Measurements from ENCODE around the gene BABAM2. TPM values are rescaled to one million over a fixed set of nuclear protein-coding genes. Genes with fewer than 3 reads are reported as not detected.

The BABAM2 gene
- total RNA-seq, 2 experiments from 2014 or later = 19.7 to 33.2 TPM

DNA sequence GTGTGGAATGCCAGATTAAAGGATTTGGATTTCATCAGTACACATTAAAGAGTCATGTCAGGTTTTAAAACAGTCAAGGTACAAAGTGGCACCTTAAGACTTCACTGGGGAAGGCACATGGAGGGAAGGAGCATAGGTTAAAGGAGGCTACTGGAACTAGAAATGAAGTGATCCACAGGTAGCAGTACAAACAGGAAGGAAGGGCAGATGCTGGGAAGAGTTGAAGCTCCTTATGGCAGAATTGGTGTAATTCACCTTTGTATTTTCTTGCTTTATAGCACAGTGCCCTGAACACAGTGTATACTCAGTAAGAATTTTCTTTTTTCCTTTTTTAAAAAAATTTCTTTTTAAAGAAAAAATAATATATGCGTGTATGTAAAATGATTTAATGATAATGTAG is 177.1 kb downstream of the BABAM2 start:
- H3K4me2 ChIP-seq (ENCODE audit: low read length) = no peak overlapping the region
- ChIA-PET POLR2A (no interaction called here), CTCF (ENCODE audit: unreplicated experiment) (no interaction called here)
- no peaks in the 10 kb centered on the region for H3K36me3 ChIP-seq (ENCODE audit: insufficient read depth, low read length)
- BruUV-seq (replicated peaks) = no TSS peak
- H3K4me1 ChIP-seq (ENCODE audit: insufficient read depth, low read length, poor library complexity, severe bottlenecking) = no peaks in the 10 kb centered on the region
- intact Hi-C loops (cut with micrococcal nuclease; ENCODE audit: unreplicated experiment) = no loop called here
- TF ChIP-seq EZH2phosphoT487 (IDR thresholded peaks at IDR 0.05; ENCODE audit: borderline replicate concordance, low read depth, low read length) = no peak
- TF ChIP-seq, protein P1, sequence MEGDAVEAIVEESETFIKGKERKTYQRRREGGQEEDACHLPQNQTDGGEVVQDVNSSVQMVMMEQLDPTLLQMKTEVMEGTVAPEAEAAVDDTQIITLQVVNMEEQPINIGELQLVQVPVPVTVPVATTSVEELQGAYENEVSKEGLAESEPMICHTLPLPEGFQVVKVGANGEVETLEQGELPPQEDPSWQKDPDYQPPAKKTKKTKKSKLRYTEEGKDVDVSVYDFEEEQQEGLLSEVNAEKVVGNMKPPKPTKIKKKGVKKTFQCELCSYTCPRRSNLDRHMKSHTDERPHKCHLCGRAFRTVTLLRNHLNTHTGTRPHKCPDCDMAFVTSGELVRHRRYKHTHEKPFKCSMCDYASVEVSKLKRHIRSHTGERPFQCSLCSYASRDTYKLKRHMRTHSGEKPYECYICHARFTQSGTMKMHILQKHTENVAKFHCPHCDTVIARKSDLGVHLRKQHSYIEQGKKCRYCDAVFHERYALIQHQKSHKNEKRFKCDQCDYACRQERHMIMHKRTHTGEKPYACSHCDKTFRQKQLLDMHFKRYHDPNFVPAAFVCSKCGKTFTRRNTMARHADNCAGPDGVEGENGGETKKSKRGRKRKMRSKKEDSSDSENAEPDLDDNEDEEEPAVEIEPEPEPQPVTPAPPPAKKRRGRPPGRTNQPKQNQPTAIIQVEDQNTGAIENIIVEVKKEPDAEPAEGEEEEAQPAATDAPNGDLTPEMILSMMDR (conservative IDR thresholded peaks at IDR 0.05; ENCODE audit: low read length) = no peak
- no peak for DNase-seq (ENCODE audit: low spot score)
- no peak overlapping the region for H3K4me3 ChIP-seq (ENCODE audit: low read depth, low read length, poor library complexity, severe bottlenecking)
- H3K9me3 ChIP-seq (ENCODE audit: low read length) = no peaks in the 10 kb centered on the region
- no peaks in the 10 kb centered on the region for H4K20me1 ChIP-seq (ENCODE audit: insufficient read depth, low read length)
- H3K27ac ChIP-seq (ENCODE audit: low read depth, low read length, poor library complexity, severe bottlenecking) = no peak overlapping the region
- no peaks in the 10 kb centered on the region for H3K79me2 ChIP-seq (ENCODE audit: insufficient read depth, low read depth, low read length)
- no peak overlapping the region for H2AFZ ChIP-seq (ENCODE audit: low read length)
- H3K9me2 ChIP-seq (ENCODE audit: insufficient read depth, low read length) = no peaks in the 10 kb centered on the region

- H3K36me3 ChIP-seq (ENCODE audit: insufficient read depth, low read length) = no peaks in the 10 kb centered on the region
- no peak for DNase-seq (ENCODE audit: low spot score)
- no peaks in the 10 kb centered on the region for H4K20me1 ChIP-seq (ENCODE audit: insufficient read depth, low read length)
- no TSS peak for BruUV-seq (replicated peaks)
- TF ChIP-seq, protein P1 (conservative IDR thresholded peaks at IDR 0.05; ENCODE audit: low read length) = no peak
- no peak for TF ChIP-seq EZH2phosphoT487 (IDR thresholded peaks at IDR 0.05; ENCODE audit: borderline replicate concordance, low read depth, low read length)
- H3K4me1 ChIP-seq (ENCODE audit: insufficient read depth, low read length, poor library complexity, severe bottlenecking) = no peaks in the 10 kb centered on the region
- no peak overlapping the region for H3K4me3 ChIP-seq (ENCODE audit: low read depth, low read length, poor library complexity, severe bottlenecking)
- ChIA-PET CTCF (ENCODE audit: unreplicated experiment) (no interaction called here), POLR2A (no interaction called here)
- no peaks in the 10 kb centered on the region for H3K9me3 ChIP-seq (ENCODE audit: low read length)
- no peaks in the 10 kb centered on the region for H3K79me2 ChIP-seq (ENCODE audit: insufficient read depth, low read depth, low read length)
- no peaks in the 10 kb centered on the region for H3K9me2 ChIP-seq (ENCODE audit: insufficient read depth, low read length)
- H3K27ac ChIP-seq (ENCODE audit: low read depth, low read length, poor library complexity, severe bottlenecking) = no peak overlapping the region
- H2AFZ ChIP-seq (ENCODE audit: low read length) = no peak overlapping the region
- intact Hi-C loops (cut with micrococcal nuclease; ENCODE audit: unreplicated experiment) = no loop called here
- H3K4me2 ChIP-seq (ENCODE audit: low read length) = no peak overlapping the region
These were observed 177.6 kb downstream of the BABAM2 start for GRCh38 chr2:28068088-28068487.

DNA sequence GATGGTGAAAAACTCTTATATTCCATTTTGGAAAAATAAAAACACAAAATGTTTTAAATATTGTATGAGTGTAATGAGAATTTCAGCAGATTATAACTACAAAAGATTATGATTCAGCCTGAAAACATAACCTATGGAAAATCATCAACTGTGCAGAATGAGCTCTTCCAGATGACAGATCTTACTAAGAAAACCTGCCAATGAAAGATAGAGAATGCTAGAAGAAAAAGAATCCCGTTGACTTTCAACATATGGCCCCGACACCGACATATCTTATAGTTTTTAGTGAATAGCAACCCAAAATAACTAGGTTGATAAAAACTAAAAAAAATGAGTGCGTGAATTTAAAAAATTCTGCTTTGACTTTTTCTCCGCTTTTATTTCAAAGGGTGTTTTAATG is 178.0 kb downstream of the BABAM2 start:
- H3K9me2 ChIP-seq (ENCODE audit: insufficient read depth, low read length) = no peaks in the 10 kb centered on the region
- no peaks in the 10 kb centered on the region for H3K9me3 ChIP-seq (ENCODE audit: low read length)
- no peak for DNase-seq (ENCODE audit: low spot score)
- no peak overlapping the region for H2AFZ ChIP-seq (ENCODE audit: low read length)
- no peak for TF ChIP-seq EZH2phosphoT487 (IDR thresholded peaks at IDR 0.05; ENCODE audit: borderline replicate concordance, low read depth, low read length)
- TF ChIP-seq, protein P1 (conservative IDR thresholded peaks at IDR 0.05; ENCODE audit: low read length) = no peak
- H3K4me3 ChIP-seq (ENCODE audit: low read depth, low read length, poor library complexity, severe bottlenecking) = no peak overlapping the region
- intact Hi-C loops (cut with micrococcal nuclease; ENCODE audit: unreplicated experiment) = no loop called here
- ChIA-PET POLR2A (no interaction called here), CTCF (ENCODE audit: unreplicated experiment) (no interaction called here)
- BruUV-seq (replicated peaks) = no TSS peak
- no peaks in the 10 kb centered on the region for H3K36me3 ChIP-seq (ENCODE audit: insufficient read depth, low read length)
- no peaks in the 10 kb centered on the region for H3K79me2 ChIP-seq (ENCODE audit: insufficient read depth, low read depth, low read length)
- no peak overlapping the region for H3K4me2 ChIP-seq (ENCODE audit: low read length)
- no peak overlapping the region for H3K27ac ChIP-seq (ENCODE audit: low read depth, low read length, poor library complexity, severe bottlenecking)
- no peaks in the 10 kb centered on the region for H4K20me1 ChIP-seq (ENCODE audit: insufficient read depth, low read length)
- no peaks in the 10 kb centered on the region for H3K4me1 ChIP-seq (ENCODE audit: insufficient read depth, low read length, poor library complexity, severe bottlenecking)
